K562 (cell line): ENCODE results near the gene POLD2.

Source experiments
- ARID4B ChIP-seq: sonication (generic); formaldehyde crosslinking; IDR thresholded peaks from 2 replicates; pipeline ENCODE4 v1.8.0; 2022; ENCODE audit warnings: mild to moderate bottlenecking, missing genetic modification reagents
- CBX2 ChIP-seq: fragments of 200-600 bp; sonication (generic); IDR thresholded peaks from one replicate; pipeline ENCODE4 v1.6.1; 2012; ENCODE audit warnings: mild to moderate bottlenecking, low read length, inconsistent platforms; ENCODE audit not compliant: insufficient read depth, poor library complexity, severe bottlenecking
- POLR2AphosphoS5 ChIP-seq: IDR thresholded peaks from 2 replicates; pipeline ENCODE4 v1.6.1; 2011; ENCODE audit warnings: mild to moderate bottlenecking, low read depth, low read length, moderate library complexity; ENCODE audit not compliant: control insufficient read depth, insufficient read depth
- REST ChIP-seq, 2 experiments: fragments of 450-650 bp; formaldehyde crosslinking in 1 of 2; IDR thresholded peaks; 2 replicates each; pipeline versions ENCODE4 v1.4.0 to v1.6.1; 2014 to 2020; ENCODE audit warnings: mild to moderate bottlenecking in 2 of 2, borderline replicate concordance in 1 of 2, low read depth in 1 of 2
- SIX5 ChIP-seq, 2 experiments: IDR thresholded peaks; 2 replicates each; pipeline ENCODE4 v1.6.1; 2011; ENCODE audit warnings: low read length in 2 of 2, borderline replicate concordance in 1 of 2, low read depth in 1 of 2, mild to moderate bottlenecking in 1 of 2, moderate library complexity in 1 of 2; ENCODE audit not compliant: insufficient read depth in 1 of 2
- ZBED1 ChIP-seq: IDR thresholded peaks from 2 replicates; pipeline ENCODE4 v1.6.1; 2014
- TF ChIP-seq, protein P1 (sequence below), 3 experiments: IDR thresholded peaks in 2 of 3; conservative IDR thresholded peaks in 1 of 3; 2 replicates each; pipeline ENCODE4 v1.5.1; 2011 to 2012; ENCODE audit warnings: low read length in 3 of 3, mild to moderate bottlenecking in 3 of 3, control low read depth in 2 of 3, improper control_type of control experiment in 1 of 3, inconsistent platforms in 1 of 3, low read depth in 1 of 3, mixed read lengths in 1 of 3, moderate library complexity in 1 of 3; ENCODE audit not compliant: insufficient read depth in 2 of 3

GRCh38 chr7:44138698-44139097 is 15.3 kb upstream of the POLD2 start:
- TF ChIP-seq ARID4B (CRISPR knock-in tag), result no peak
- TF ChIP-seq REST (IDR thresholded peaks at IDR 0.05; ENCODE audit: borderline replicate concordance), result no peak
- TF ChIP-seq REST (CRISPR knock-in tag; IDR thresholded peaks at IDR 0.05; ENCODE audit: low read depth), result no peak
- TF ChIP-seq, protein P1, sequence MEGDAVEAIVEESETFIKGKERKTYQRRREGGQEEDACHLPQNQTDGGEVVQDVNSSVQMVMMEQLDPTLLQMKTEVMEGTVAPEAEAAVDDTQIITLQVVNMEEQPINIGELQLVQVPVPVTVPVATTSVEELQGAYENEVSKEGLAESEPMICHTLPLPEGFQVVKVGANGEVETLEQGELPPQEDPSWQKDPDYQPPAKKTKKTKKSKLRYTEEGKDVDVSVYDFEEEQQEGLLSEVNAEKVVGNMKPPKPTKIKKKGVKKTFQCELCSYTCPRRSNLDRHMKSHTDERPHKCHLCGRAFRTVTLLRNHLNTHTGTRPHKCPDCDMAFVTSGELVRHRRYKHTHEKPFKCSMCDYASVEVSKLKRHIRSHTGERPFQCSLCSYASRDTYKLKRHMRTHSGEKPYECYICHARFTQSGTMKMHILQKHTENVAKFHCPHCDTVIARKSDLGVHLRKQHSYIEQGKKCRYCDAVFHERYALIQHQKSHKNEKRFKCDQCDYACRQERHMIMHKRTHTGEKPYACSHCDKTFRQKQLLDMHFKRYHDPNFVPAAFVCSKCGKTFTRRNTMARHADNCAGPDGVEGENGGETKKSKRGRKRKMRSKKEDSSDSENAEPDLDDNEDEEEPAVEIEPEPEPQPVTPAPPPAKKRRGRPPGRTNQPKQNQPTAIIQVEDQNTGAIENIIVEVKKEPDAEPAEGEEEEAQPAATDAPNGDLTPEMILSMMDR (IDR thresholded peaks at IDR 0.05 in 2 of 3, conservative IDR thresholded peaks at IDR 0.05 in 1 of 3; ENCODE audit: insufficient read depth in 2 of 3, low read depth in 1 of 3, low read length in 3 of 3), result peak; percentile 43 to 53 (median 49)
- no peak for TF ChIP-seq POLR2AphosphoS5
- no peak for TF ChIP-seq SIX5 (IDR thresholded peaks at IDR 0.05; ENCODE audit: borderline replicate concordance in 1 of 2, insufficient read depth in 1 of 2, low read depth in 1 of 2, low read length in 2 of 2)
- TF ChIP-seq CBX2, result no peak
- no peak for TF ChIP-seq ZBED1
